ENCODE results near the gene PRKCE. TPM values are rescaled to one million over a fixed set of nuclear protein-coding genes. Genes with fewer than 3 reads are reported as not detected.

Gene PRKCE
- total RNA-seq, 1 experiment from 2014 or later = 1.3 TPM

DNA sequence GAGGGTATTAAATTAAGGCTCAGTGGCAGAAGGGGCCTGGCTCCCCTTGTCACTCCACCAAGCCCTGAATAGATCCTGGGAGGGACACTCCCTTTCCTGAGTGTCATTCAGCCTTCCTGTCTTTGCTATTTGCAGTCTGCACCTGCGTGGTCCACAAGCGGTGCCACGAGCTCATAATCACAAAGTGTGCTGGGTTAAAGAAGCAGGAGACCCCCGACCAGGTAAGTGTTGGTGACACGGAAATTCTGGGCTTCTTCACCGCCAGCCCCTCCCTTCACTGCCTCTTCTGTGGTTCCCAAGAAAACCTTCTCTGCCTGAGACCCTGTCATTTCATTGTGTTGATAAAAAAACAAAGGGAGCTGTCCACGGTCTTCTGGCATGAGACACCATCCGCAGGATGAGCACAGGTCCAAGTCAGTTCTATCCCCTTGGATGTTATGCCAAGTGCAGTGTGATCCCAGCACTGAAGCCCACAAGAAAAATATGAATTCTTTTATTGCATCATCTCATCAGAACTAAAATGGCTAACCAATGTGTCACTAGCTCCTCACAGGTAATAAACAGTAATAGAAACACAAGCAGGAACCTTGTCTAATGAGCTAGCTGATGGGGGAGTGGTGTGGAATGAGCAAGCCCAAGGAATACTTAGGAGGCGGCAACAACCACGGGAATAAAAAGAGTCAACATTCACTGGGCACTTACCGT, 328.8 kb downstream of the PRKCE start:
- Histone ChIP-seq H3K9me3 (ENCODE audit: control insufficient read depth, low read depth, low read length) (no peaks in the 10 kb centered on the region), H3K14ac (ENCODE audit: insufficient read depth, low read length) (no peak overlapping the region), H2AK5ac (ENCODE audit: insufficient read length, low read length) (no peak overlapping the region), H2BK5ac (ENCODE audit: insufficient read length, low read length) (no peak overlapping the region), H3K4ac (ENCODE audit: low read depth, low read length) (no peak overlapping the region), H4K5ac (ENCODE audit: insufficient read length, low read depth, low read length) (no peak overlapping the region), H3K27ac (ENCODE audit: insufficient read length, low read depth, low read length) (no peak overlapping the region), H3K9ac (ENCODE audit: extremely low read depth, insufficient read length, low read length) (no peak overlapping the region), H2BK12ac (ENCODE audit: insufficient read length, low read depth, low read length) (no peak overlapping the region), H4K91ac (ENCODE audit: insufficient read length, low read depth, low read length) (no peak overlapping the region), H3K23me2 (ENCODE audit: insufficient read length, low read depth, low read length, poor library complexity, severe bottlenecking) (no peaks in the 10 kb centered on the region), H4K20me1 (ENCODE audit: control insufficient read depth, insufficient read depth, insufficient read length) (no peaks in the 10 kb centered on the region), H3K18ac (ENCODE audit: insufficient read length, low read depth, low read length) (no peak overlapping the region), H2AFZ (ENCODE audit: low read length) (no peak overlapping the region), H3K23ac (ENCODE audit: insufficient read length, low read depth, low read length) (no peak overlapping the region), H3K27me3 (ENCODE audit: insufficient read depth, low read length) (no peaks in the 10 kb centered on the region), H2BK20ac (ENCODE audit: low read depth, low read length, poor library complexity, severe bottlenecking) (no peak overlapping the region), H3K4me1 (ENCODE audit: insufficient read depth, low read length) (no peaks in the 10 kb centered on the region), H2BK120ac (ENCODE audit: low read depth, low read length, poor library complexity, severe bottlenecking) (no peak overlapping the region), H3T11ph (ENCODE audit: low read length) (no peak overlapping the region), H4K8ac (replicated peaks; ENCODE audit: insufficient read length, low read depth, low read length) (no peak overlapping the region), H3K79me2 (ENCODE audit: insufficient read depth, low read length) (no peaks in the 10 kb centered on the region), H3K79me1 (ENCODE audit: insufficient read depth, low read depth, low read length, poor library complexity, severe bottlenecking) (no peaks in the 10 kb centered on the region), H3K56ac (ENCODE audit: insufficient read length, low read depth, low read length) (no peak overlapping the region), H2BK15ac (ENCODE audit: low read depth, low read length) (no peak overlapping the region), H3K4me2 (ENCODE audit: insufficient read depth, insufficient read length, low read length) (no peak overlapping the region)
- no peak for DNase-seq
- no peaks in the 10 kb centered on the region for H3K9me3 Mint-ChIP-seq
- peaks cover 3% of the 10 kb centered on the region in 2 experiments; a peak in 1 of 4 replicates for H3K4me1 Mint-ChIP-seq
- H3K27me3 Mint-ChIP-seq (ENCODE audit: low read depth) = peaks cover 8% of the 10 kb centered on the region
- H3K27ac Mint-ChIP-seq = no peak overlapping the region
- no CpG with 5 or more reads among the region's 11 CpGs for WGBS (ENCODE audit: extremely low coverage, insufficient read length, low lambda C conversion rate)
- H3K4me3 Mint-ChIP-seq = no peak overlapping the region
- TF ChIP-seq, protein P1, sequence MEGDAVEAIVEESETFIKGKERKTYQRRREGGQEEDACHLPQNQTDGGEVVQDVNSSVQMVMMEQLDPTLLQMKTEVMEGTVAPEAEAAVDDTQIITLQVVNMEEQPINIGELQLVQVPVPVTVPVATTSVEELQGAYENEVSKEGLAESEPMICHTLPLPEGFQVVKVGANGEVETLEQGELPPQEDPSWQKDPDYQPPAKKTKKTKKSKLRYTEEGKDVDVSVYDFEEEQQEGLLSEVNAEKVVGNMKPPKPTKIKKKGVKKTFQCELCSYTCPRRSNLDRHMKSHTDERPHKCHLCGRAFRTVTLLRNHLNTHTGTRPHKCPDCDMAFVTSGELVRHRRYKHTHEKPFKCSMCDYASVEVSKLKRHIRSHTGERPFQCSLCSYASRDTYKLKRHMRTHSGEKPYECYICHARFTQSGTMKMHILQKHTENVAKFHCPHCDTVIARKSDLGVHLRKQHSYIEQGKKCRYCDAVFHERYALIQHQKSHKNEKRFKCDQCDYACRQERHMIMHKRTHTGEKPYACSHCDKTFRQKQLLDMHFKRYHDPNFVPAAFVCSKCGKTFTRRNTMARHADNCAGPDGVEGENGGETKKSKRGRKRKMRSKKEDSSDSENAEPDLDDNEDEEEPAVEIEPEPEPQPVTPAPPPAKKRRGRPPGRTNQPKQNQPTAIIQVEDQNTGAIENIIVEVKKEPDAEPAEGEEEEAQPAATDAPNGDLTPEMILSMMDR (conservative IDR thresholded peaks at IDR 0.05) = no peak
- H3K36me3 Mint-ChIP-seq (ENCODE audit: insufficient read depth in 1 of 3, low read depth in 3 of 3) = no peaks in the 10 kb centered on the region; a peak in 1 of 7 replicates
